GM12891 (cell line): ENCODE measurements around the gene NUTF2.

Experiments
- PAX5 ChIP-seq: IDR thresholded peaks from 2 replicates; pipeline ENCODE4 v1.6.1; 2011; ENCODE audit warnings: low read length, moderate library complexity, mild to moderate bottlenecking; ENCODE audit not compliant: insufficient read depth, severe bottlenecking
- POLR2A ChIP-seq: IDR thresholded peaks from 2 replicates; pipeline ENCODE4 v1.6.1; 2011; ENCODE audit warnings: low read depth, low read length, control low read depth
- POLR2AphosphoS5 ChIP-seq: IDR thresholded peaks from 2 replicates; pipeline ENCODE4 v1.6.1; 2011; ENCODE audit warnings: low read depth, low read length, control low read depth
- POU2F2 ChIP-seq: IDR thresholded peaks from 2 replicates; pipeline ENCODE4 v1.6.1; 2011; ENCODE audit warnings: low read depth, mild to moderate bottlenecking, control low read depth, low read length, moderate library complexity
- TAF1 ChIP-seq: IDR thresholded peaks from 2 replicates; pipeline ENCODE4 v1.6.1; 2011; ENCODE audit warnings: low read depth, low read length, control low read depth

DNA sequence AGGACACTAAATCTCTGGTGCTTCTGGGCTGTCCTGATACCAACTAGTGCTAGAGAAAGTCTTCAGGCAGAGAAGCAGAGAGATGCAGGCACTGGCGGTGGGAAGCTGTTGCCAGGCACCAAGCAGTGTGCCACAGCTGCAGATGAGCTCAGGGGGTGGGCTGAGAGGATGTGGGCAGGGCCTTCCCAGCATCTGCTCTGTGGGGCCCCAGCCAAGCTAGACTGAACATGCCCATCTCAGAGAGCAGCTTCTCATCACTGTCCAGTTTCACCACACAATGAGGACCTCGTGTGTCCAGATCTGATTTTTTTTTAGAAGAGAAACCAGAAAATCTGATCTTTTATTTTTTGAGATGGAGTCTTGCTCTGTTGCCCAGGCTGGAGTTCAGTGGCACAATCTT lies 63.4 kb downstream of the NUTF2 start:
- no peak for TF ChIP-seq TAF1
- no peak for TF ChIP-seq POLR2A
- TF ChIP-seq POLR2AphosphoS5 = no peak
- TF ChIP-seq PAX5 = no peak
- TF ChIP-seq POU2F2 = no peak
